ENCODE measurements around the gene CADM2. TPM values are rescaled to one million over a fixed set of nuclear protein-coding genes. Genes with fewer than 3 reads are reported as not detected.

The CADM2 gene
- total and polyA plus RNA-seq, 2 experiments from 2014 or later, result 2.9 to 7.8 TPM

DNA sequence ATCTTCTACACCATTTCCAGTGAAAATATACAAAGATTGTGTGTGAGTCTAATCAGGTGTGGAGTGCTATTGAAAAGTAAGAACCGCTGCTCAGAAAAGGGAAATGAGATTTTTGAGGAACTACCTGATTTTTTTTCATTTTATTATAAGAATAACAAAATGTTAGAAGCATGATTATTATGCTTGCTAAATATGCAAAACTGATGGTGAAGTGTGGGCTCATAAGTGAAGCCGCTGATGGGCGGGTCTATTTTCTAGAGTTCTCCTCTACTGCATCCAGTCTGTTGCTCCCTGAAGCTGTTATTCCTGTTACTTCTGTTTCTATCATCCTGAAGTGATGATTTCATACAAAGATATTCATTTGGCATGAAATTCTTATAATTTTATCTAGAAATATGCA, 612.0 kb downstream of the CADM2 start:
- H3K27me3 ChIP-seq, result no peaks in the 10 kb centered on the region
- H3K4me3 ChIP-seq, result no peak overlapping the region
- WGBS (ENCODE audit: low lambda C conversion rate, missing lambda C conversion rate), result 95% methylated on average over 3 of the region's 3 CpGs
- no peak overlapping the region for H3K4me2 ChIP-seq
- TF ChIP-seq EZH2 (IDR thresholded peaks at IDR 0.05; ENCODE audit: borderline replicate concordance), result no peak
- H3K36me3 ChIP-seq (replicated peaks; ENCODE audit: insufficient read depth, low read depth), result no peaks in the 10 kb centered on the region
- H3K27ac ChIP-seq, result no peak overlapping the region
- H3K79me2 ChIP-seq, result no peaks in the 10 kb centered on the region
- H3K4me1 ChIP-seq (ENCODE audit: insufficient read depth), result no peaks in the 10 kb centered on the region
- no peaks in the 10 kb centered on the region for H4K20me1 ChIP-seq (ENCODE audit: insufficient read depth, poor library complexity, severe bottlenecking)
- no peaks in the 10 kb centered on the region for H3K9me2 ChIP-seq (replicated peaks; ENCODE audit: insufficient read depth)
- H2AFZ ChIP-seq, result no peak overlapping the region
- H3K9me3 ChIP-seq (ENCODE audit: low read depth), result no peaks in the 10 kb centered on the region
- no peak for DNase-seq (ENCODE audit: low spot score)

DNA sequence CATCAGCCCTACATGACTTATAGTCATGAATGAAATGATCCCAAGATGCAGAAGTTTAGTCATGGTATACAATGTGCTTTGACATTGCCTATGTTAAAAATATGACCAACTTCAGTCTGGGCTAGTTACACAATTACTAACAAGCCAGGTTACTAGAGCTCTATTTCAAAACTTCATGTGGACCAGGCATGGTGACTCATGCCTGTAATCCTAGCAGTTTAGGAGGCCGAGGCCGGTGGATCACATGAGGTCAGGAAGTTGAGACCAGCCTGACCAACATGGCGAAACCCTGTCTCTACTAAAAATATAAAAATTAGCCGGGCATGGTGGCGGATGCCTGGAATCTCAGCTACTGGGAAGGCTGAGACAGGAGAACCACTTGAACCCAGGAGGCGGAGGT, 613.0 kb downstream of the CADM2 start:
- Histone ChIP-seq H2AFZ (no peak overlapping the region), H4K20me1 (ENCODE audit: insufficient read depth, poor library complexity, severe bottlenecking) (no peaks in the 10 kb centered on the region), H3K9me3 (ENCODE audit: low read depth) (no peaks in the 10 kb centered on the region), H3K4me1 (ENCODE audit: insufficient read depth) (no peaks in the 10 kb centered on the region), H3K79me2 (no peaks in the 10 kb centered on the region), H3K9me2 (replicated peaks; ENCODE audit: insufficient read depth) (no peaks in the 10 kb centered on the region), H3K4me3 (no peak overlapping the region), H3K27ac (no peak overlapping the region), H3K4me2 (no peak overlapping the region), H3K36me3 (replicated peaks; ENCODE audit: insufficient read depth, low read depth) (no peaks in the 10 kb centered on the region), H3K27me3 (no peaks in the 10 kb centered on the region)
- TF ChIP-seq EZH2phosphoT487 (IDR thresholded peaks at IDR 0.05; ENCODE audit: low read depth, severe bottlenecking, unreplicated experiment) (no peak), EZH2 (IDR thresholded peaks at IDR 0.05; ENCODE audit: borderline replicate concordance) (no peak)
- TF ChIP-seq, protein P1, sequence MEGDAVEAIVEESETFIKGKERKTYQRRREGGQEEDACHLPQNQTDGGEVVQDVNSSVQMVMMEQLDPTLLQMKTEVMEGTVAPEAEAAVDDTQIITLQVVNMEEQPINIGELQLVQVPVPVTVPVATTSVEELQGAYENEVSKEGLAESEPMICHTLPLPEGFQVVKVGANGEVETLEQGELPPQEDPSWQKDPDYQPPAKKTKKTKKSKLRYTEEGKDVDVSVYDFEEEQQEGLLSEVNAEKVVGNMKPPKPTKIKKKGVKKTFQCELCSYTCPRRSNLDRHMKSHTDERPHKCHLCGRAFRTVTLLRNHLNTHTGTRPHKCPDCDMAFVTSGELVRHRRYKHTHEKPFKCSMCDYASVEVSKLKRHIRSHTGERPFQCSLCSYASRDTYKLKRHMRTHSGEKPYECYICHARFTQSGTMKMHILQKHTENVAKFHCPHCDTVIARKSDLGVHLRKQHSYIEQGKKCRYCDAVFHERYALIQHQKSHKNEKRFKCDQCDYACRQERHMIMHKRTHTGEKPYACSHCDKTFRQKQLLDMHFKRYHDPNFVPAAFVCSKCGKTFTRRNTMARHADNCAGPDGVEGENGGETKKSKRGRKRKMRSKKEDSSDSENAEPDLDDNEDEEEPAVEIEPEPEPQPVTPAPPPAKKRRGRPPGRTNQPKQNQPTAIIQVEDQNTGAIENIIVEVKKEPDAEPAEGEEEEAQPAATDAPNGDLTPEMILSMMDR (IDR thresholded peaks at IDR 0.05; ENCODE audit: poor library complexity), result no peak
- DNase-seq (ENCODE audit: low spot score), result no peak
- WGBS (ENCODE audit: low lambda C conversion rate, missing lambda C conversion rate), result 88% methylated on average over 6 of the region's 6 CpGs

DNA sequence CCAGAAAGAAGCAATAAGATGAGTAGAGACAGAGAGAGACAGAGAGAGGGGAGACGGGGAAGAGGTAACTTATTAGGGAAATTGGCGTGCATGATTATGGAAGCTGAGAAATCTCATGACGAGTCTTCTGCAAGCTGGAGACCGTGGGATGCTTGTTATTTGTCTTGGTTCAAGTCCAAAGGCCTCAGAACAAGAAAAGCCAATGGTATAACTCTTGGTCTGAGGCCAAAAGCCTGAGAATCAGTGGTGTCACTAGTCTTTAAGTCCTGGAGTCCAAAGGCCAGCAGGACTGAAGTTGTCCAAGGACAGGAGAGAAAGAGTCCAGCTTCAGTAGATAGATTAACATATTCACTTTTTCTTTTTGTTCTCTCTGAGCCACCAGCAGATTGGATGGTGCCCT, 613.6 kb downstream of the CADM2 start:
- Histone ChIP-seq H3K9me3 (ENCODE audit: low read depth) (no peaks in the 10 kb centered on the region), H3K27ac (no peak overlapping the region), H3K4me3 (no peak overlapping the region), H3K79me2 (no peaks in the 10 kb centered on the region), H3K36me3 (replicated peaks; ENCODE audit: insufficient read depth, low read depth) (no peaks in the 10 kb centered on the region), H3K4me1 (ENCODE audit: insufficient read depth) (no peaks in the 10 kb centered on the region), H3K27me3 (no peaks in the 10 kb centered on the region), H3K9me2 (replicated peaks; ENCODE audit: insufficient read depth) (no peaks in the 10 kb centered on the region), H2AFZ (no peak overlapping the region), H4K20me1 (ENCODE audit: insufficient read depth, poor library complexity, severe bottlenecking) (no peaks in the 10 kb centered on the region), H3K4me2 (no peak overlapping the region)
- TF ChIP-seq EZH2 (IDR thresholded peaks at IDR 0.05; ENCODE audit: borderline replicate concordance) (no peak), EZH2phosphoT487 (IDR thresholded peaks at IDR 0.05; ENCODE audit: low read depth, severe bottlenecking, unreplicated experiment) (no peak)
- TF ChIP-seq, protein P1 (IDR thresholded peaks at IDR 0.05; ENCODE audit: poor library complexity), result no peak
- DNase-seq (ENCODE audit: low spot score), result no peak
- 88% methylated on average over 4 of the region's 4 CpGs for WGBS (ENCODE audit: low lambda C conversion rate, missing lambda C conversion rate)

DNA sequence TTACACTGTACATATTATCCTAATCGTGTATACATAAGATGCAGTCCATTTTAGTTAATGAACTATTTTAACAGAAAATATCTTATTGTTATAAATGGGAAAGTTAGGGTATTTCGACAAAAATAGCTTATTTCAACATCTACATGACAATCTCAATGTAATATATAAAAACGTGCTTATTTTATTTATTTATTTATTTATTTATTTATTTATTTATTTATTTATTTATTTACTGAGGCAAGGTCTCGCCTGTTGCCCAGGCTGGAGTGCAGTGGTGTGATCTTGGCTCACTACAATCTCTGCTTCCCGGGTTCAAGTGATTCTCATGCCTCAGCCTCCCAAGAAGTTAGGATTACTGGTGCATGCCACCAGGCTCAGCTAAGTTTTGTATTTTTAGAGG, 614.2 kb downstream of the CADM2 start:
- 87% methylated on average over 5 of the region's 5 CpGs for WGBS (ENCODE audit: low lambda C conversion rate, missing lambda C conversion rate)
- Histone ChIP-seq H3K27ac (no peak overlapping the region), H3K4me3 (no peak overlapping the region), H3K36me3 (replicated peaks; ENCODE audit: insufficient read depth, low read depth) (no peaks in the 10 kb centered on the region), H4K20me1 (ENCODE audit: insufficient read depth, poor library complexity, severe bottlenecking) (no peaks in the 10 kb centered on the region), H3K4me2 (no peak overlapping the region), H3K4me1 (ENCODE audit: insufficient read depth) (no peaks in the 10 kb centered on the region), H3K9me2 (replicated peaks; ENCODE audit: insufficient read depth) (no peaks in the 10 kb centered on the region), H2AFZ (no peak overlapping the region), H3K9me3 (ENCODE audit: low read depth) (no peaks in the 10 kb centered on the region), H3K27me3 (no peaks in the 10 kb centered on the region), H3K79me2 (no peaks in the 10 kb centered on the region)
- DNase-seq (ENCODE audit: low spot score), result no peak
- TF ChIP-seq, protein P1 (IDR thresholded peaks at IDR 0.05; ENCODE audit: poor library complexity), result no peak
- no peak for TF ChIP-seq EZH2 (IDR thresholded peaks at IDR 0.05; ENCODE audit: borderline replicate concordance)
- TF ChIP-seq EZH2phosphoT487 (IDR thresholded peaks at IDR 0.05; ENCODE audit: low read depth, severe bottlenecking, unreplicated experiment), result no peak

Measured in hepatocyte (in vitro differentiated cells).